CD8-positive, alpha-beta memory T cell (primary cell): Measurements from ENCODE around the gene RANBP10. TPM values are rescaled to one million over a fixed set of nuclear protein-coding genes. Genes with fewer than 3 reads are reported as not detected.

ENCODE experiments used
- CTCF ChIA-PET: fragments of 350-600 bp; sonication (Branson Sonifier 250); formaldehyde crosslinking; loops from one replicate; lab custom pipeline; 2021; ENCODE audit warnings: antibody characterized with exemption; lab: Charles Lee
- POLR2A ChIA-PET: fragments of 350-600 bp; sonication (Branson Sonifier 250); formaldehyde crosslinking; loops from one replicate; lab custom pipeline; 2021; ENCODE audit warnings: antibody characterized with exemption; lab: Charles Lee
- DNase-seq, 5 donors: peaks; one replicate each; pipeline versions ENCODE4 v3.0.0 to v3.0.0-alpha.2; 2020 to 2022; ENCODE audit warnings: mixed read lengths in 1 of 5
- H3K27ac ChIP-seq: one replicate; pipeline ENCODE4 v1.7.0; 2013; ENCODE audit warnings: low read depth, mild to moderate bottlenecking, low read length, moderate library complexity
- H3K27me3 ChIP-seq: 2 replicates; pipeline ENCODE4 v1.7.0; 2013; ENCODE audit warnings: low read length, mild to moderate bottlenecking; ENCODE audit not compliant: insufficient read depth, poor library complexity, severe bottlenecking
- H3K36me3 ChIP-seq: 2 replicates; pipeline ENCODE4 v1.7.0; 2013; ENCODE audit warnings: mild to moderate bottlenecking, low read length, moderate library complexity; ENCODE audit not compliant: insufficient read depth
- H3K4me1 ChIP-seq: 2 replicates; pipeline ENCODE4 v1.7.0; 2013; ENCODE audit warnings: mild to moderate bottlenecking, low read length, moderate library complexity; ENCODE audit not compliant: insufficient read depth
- H3K4me3 ChIP-seq: 2 replicates; pipeline ENCODE4 v1.7.0; 2013; ENCODE audit warnings: mild to moderate bottlenecking, low read length
- H3K9me3 ChIP-seq: 2 replicates; pipeline ENCODE4 v1.7.0; 2013; ENCODE audit warnings: mild to moderate bottlenecking, low read length
- H3K27ac Mint-ChIP-seq, 8 donors: one replicate each; pipeline ENCODE4 v1.8.0; 2020 to 2021; ENCODE audit warnings: mixed read lengths in 8 of 8, mild to moderate bottlenecking in 6 of 8, inconsistent platforms in 3 of 8, moderate library complexity in 3 of 8
- H3K27me3 Mint-ChIP-seq, 2 donors: one replicate each; pipeline ENCODE4 v1.8.0; 2020 to 2021; ENCODE audit warnings: mixed read lengths in 2 of 2, mild to moderate bottlenecking in 1 of 2, moderate library complexity in 1 of 2
- H3K36me3 Mint-ChIP-seq, 3 donors: one replicate each; pipeline ENCODE4 v1.8.0; 2020 to 2021; ENCODE audit warnings: mixed read lengths in 3 of 3, inconsistent platforms in 1 of 3, mild to moderate bottlenecking in 1 of 3
- H3K4me1 Mint-ChIP-seq, 3 donors: one replicate each; pipeline ENCODE4 v1.8.0; 2020 to 2021; ENCODE audit warnings: mixed read lengths in 3 of 3, inconsistent platforms in 1 of 3, mild to moderate bottlenecking in 1 of 3
- H3K4me3 Mint-ChIP-seq, 7 donors: one replicate each; pipeline ENCODE4 v1.8.0; 2020 to 2021; ENCODE audit warnings: mixed read lengths in 7 of 7, mild to moderate bottlenecking in 6 of 7, moderate library complexity in 4 of 7, inconsistent platforms in 2 of 7
- H3K9me3 Mint-ChIP-seq, 5 donors: one replicate each; pipeline ENCODE4 v1.8.0; 2020 to 2022; ENCODE audit warnings: mixed read lengths in 5 of 5, mild to moderate bottlenecking in 3 of 5, moderate library complexity in 2 of 5, inconsistent platforms in 1 of 5
- polyA plus RNA-seq: library from polyadenylated mRNA; unstranded; fragments of 300-500 nt; fragmentation: Illumina TruSeq; gene quantifications from one replicate; pipeline ENCODE4 v1.2.3, GENCODE V29; 2021
- total RNA-seq, 2 experiments: library from RNA; stranded (reverse); gene quantifications; one replicate each; pipeline ENCODE4 v1.2.3, GENCODE V29; 2021

RANBP10 gene
- total and polyA plus RNA-seq, 3 experiments from 2014 or later, result 11.1 to 20.0 (median 18.9) TPM

DNA sequence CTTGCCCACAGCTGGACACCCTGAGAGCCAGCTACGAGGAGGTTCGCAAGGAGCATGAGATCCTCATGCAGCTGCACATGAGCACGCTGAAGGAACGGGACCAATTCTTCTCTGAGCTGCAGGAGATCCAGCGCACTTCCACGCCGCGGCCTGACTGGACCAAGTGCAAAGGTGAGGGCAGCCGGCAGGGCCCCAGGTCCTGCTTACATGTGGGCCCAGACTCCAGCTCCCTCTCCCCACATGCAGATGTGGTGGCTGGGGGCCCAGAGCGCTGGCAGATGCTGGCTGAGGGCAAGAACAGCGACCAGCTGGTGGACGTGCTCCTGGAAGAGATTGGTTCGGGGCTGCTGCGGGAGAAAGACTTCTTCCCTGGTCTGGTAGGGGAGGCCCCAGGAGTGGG lies 19.5 kb upstream of the RANBP10 start:
- no peak overlapping the region for H3K4me3 ChIP-seq
- no peaks in the 10 kb centered on the region for H3K4me1 ChIP-seq
- H3K9me3 ChIP-seq, result no peaks in the 10 kb centered on the region
- Mint-ChIP-seq H3K27me3 (no peaks in the 10 kb centered on the region), H3K27ac (peak overlapping the region in 1 of 8 donors; percentile 12), H3K4me3 (no peak overlapping the region), H3K36me3 (peaks cover 0 to 47% (median 2%) of the 10 kb centered on the region in 3 donors), H3K9me3 (no peaks in the 10 kb centered on the region), H3K4me1 (no peaks in the 10 kb centered on the region)
- CTCF ChIA-PET, result interaction anchor here (2.0 kb wide), 1 partner anchor 9 kb away, joined by 15 read pairs; no protein-coding TSS in a partner anchor
- H3K36me3 ChIP-seq, result peaks cover under 1% of the 10 kb centered on the region
- POLR2A ChIA-PET, result no interaction called here
- DNase-seq, result no peak
- H3K27ac ChIP-seq, result no peak overlapping the region
- H3K27me3 ChIP-seq, result no peaks in the 10 kb centered on the region

DNA sequence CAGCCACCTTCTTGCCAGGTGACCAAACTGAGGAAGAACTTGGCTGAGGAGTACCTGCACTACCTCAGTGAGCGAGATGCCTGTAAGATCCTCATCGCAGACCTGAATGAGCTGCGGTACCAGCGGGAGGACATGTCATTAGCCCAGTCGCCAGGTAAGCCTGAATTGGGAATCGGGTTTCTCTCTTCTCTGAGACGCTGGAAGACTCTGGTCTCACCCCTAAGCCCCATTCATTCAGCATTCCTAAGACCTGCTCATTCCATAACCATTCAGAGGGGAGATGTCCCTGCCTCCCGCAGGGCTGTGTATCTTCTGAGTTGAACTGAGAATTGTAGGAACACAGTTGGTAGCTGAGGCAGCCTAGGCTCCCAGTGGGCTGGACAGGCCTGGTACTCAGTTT lies 18.8 kb upstream of the RANBP10 start:
- CTCF ChIA-PET, result interaction anchor here (2.0 to 2.3 kb wide), 2 partner anchors 8 to 9 kb away, joined by 9 to 15 read pairs; no protein-coding TSS in a partner anchor
- Mint-ChIP-seq H3K27ac (peak overlapping the region in 1 of 8 donors; percentile 38), H3K27me3 (no peaks in the 10 kb centered on the region), H3K4me1 (no peaks in the 10 kb centered on the region), H3K36me3 (peaks cover 0 to 39% (median 0%) of the 10 kb centered on the region in 3 donors), H3K9me3 (no peaks in the 10 kb centered on the region), H3K4me3 (no peak overlapping the region)
- H3K36me3 ChIP-seq, result no peaks in the 10 kb centered on the region
- DNase-seq, result no peak
- H3K27me3 ChIP-seq, result no peaks in the 10 kb centered on the region
- H3K4me1 ChIP-seq, result no peaks in the 10 kb centered on the region
- H3K4me3 ChIP-seq, result no peak overlapping the region
- no peak overlapping the region for H3K27ac ChIP-seq
- POLR2A ChIA-PET, result no interaction called here
- H3K9me3 ChIP-seq, result no peaks in the 10 kb centered on the region

DNA sequence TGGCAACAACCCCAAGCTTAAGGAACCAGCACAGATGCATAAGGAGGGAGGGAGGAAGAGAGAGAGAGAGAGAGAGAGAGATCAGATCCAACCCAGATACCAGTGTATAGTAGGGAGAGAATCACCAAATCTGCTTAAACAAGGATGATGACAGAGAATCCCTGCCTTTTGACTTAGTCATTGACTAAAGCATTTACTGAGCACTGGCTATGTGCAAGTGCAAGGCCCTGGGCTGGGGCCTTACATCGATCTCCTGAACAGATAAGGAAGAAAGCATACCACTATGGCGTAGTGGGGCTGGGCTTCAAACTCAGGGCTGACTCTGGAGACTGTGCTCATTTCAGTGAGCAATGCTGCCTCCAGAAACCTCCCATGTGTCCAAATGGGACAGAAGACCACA lies 16.2 kb upstream of the RANBP10 start:
- no peaks in the 10 kb centered on the region for H3K4me1 ChIP-seq
- Mint-ChIP-seq H3K27me3 (no peaks in the 10 kb centered on the region), H3K4me3 (no peak overlapping the region), H3K27ac (peak overlapping the region in 1 of 8 donors; percentile 47), H3K4me1 (no peaks in the 10 kb centered on the region), H3K36me3 (peaks cover 0 to 14% (median 0%) of the 10 kb centered on the region in 3 donors), H3K9me3 (no peaks in the 10 kb centered on the region)
- H3K9me3 ChIP-seq, result no peaks in the 10 kb centered on the region
- H3K27ac ChIP-seq, result no peak overlapping the region
- no peaks in the 10 kb centered on the region for H3K27me3 ChIP-seq
- POLR2A ChIA-PET, result no interaction called here
- H3K36me3 ChIP-seq, result no peaks in the 10 kb centered on the region
- no peak overlapping the region for H3K4me3 ChIP-seq
- CTCF ChIA-PET, result no interaction called here
- no peak for DNase-seq

DNA sequence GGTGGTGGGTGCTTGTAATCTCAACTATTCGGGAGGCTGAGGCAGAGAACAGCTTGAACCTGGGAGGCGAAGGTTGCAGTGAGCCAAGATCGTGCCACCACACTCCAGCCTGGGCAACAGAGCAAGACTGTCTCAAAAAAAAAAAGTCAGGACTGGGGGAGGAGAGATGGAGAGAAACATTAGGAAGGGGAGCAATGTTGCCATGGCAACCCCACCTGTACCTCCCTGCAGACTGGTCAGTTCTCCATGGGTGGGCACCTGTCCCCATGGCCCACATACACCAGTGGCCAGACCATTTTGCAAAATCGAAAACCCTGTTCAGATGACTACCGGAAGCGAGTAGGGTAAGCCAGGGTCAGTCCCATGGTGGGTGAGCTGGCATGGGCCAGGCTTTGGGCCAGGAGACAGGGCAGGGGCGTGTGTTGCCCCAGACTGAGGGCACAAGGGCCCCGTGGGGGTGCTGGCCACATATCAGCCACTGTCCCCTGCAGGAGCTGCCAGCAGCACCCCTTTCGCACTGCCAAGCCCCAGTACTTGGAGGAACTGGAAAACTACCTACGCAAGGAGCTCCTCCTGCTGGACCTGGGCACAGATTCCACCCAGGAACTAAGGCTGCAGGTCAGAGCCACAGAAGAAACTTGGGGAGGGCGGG lies 14.4 kb upstream of the RANBP10 start:
- Histone ChIP-seq H3K36me3 (no peaks in the 10 kb centered on the region), H3K27me3 (no peaks in the 10 kb centered on the region), H3K27ac (no peak overlapping the region), H3K9me3 (no peaks in the 10 kb centered on the region), H3K4me1 (no peaks in the 10 kb centered on the region), H3K4me3 (no peak overlapping the region)
- Mint-ChIP-seq H3K27me3 (no peaks in the 10 kb centered on the region), H3K27ac (no peak overlapping the region), H3K9me3 (no peaks in the 10 kb centered on the region), H3K36me3 (peaks cover 0 to 2% (median 0%) of the 10 kb centered on the region in 3 donors), H3K4me1 (peaks cover 2 to 7% (median 6%) of the 10 kb centered on the region in 3 donors), H3K4me3 (no peak overlapping the region)
- ChIA-PET POLR2A (no interaction called here), CTCF (no interaction called here)
- DNase-seq, result no peak

DNA sequence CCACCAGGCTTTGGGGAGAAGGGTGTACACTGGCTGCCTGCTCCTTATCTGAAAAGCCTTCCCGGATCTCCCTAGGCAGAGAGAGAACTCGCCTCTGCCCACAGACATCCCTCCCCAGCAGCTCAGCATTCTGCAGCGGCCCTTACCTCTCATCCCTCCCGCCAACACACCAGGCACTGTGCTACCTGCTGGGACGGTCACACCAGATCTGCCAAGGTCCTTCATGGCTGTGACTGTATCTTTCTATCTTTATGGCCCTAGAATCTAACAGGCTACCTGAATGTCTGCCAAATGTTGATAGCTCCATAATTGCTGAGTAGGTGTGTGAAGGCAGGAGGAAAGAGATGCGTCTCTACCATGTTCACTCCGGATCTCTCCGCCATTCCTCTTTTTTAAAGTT lies 8.2 kb upstream of the RANBP10 start:
- Histone ChIP-seq H3K9me3 (no peaks in the 10 kb centered on the region), H3K36me3 (no peaks in the 10 kb centered on the region), H3K27ac (no peak overlapping the region), H3K4me3 (no peak overlapping the region), H3K4me1 (no peaks in the 10 kb centered on the region), H3K27me3 (no peaks in the 10 kb centered on the region)
- CTCF ChIA-PET, result interaction anchor here (0.6 to 3.0 kb wide), 7 partner anchors 7 to 294 kb away, joined by 3 to 46 read pairs (median 5); partner anchors contain the start of genes RANBP10 and TSNAXIP1
- Mint-ChIP-seq H3K27ac (no peak overlapping the region), H3K4me3 (no peak overlapping the region), H3K27me3 (no peaks in the 10 kb centered on the region), H3K4me1 (peaks cover 2 to 7% (median 6%) of the 10 kb centered on the region in 3 donors), H3K9me3 (no peaks in the 10 kb centered on the region), H3K36me3 (no peaks in the 10 kb centered on the region)
- POLR2A ChIA-PET, result interaction anchor here (1.4 kb wide), 1 partner anchor 8 kb away, joined by 9 read pairs; the partner anchor contains the start of genes RANBP10 and TSNAXIP1
- no peak for DNase-seq

DNA sequence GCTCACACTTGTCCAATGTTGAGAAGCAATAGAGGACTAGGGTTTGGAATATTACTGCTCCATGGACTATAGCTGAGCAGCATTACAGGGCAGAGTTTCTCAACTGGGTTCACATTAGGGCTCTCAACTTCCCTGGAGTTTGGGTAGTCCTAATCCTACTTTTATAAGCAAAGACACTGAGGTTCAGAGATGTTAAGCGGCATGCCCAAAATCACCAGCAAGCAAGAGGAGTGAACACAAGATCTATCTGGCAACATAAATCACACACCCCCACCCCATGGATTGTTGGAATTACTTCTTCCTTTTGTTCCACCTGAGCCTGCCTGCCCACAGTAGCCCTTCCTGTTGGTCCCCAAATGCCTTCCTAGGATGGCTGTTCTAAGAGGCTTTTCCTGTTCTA lies 5.5 kb upstream of the RANBP10 start:
- Histone ChIP-seq H3K36me3 (no peaks in the 10 kb centered on the region), H3K4me3 (no peak overlapping the region), H3K4me1 (peaks cover 6% of the 10 kb centered on the region), H3K27me3 (no peaks in the 10 kb centered on the region), H3K27ac (no peak overlapping the region), H3K9me3 (no peaks in the 10 kb centered on the region)
- CTCF ChIA-PET, result interaction anchor here (0.6 to 0.7 kb wide), 2 partner anchors 149 to 1907 kb away, joined by 3 to 4 read pairs; no protein-coding TSS in a partner anchor
- POLR2A ChIA-PET, result interaction anchor here (0.6 kb wide), 1 partner anchor 1127 kb away, joined by 3 read pairs; no protein-coding TSS in a partner anchor
- Mint-ChIP-seq H3K27me3 (no peaks in the 10 kb centered on the region), H3K4me3 (no peak overlapping the region), H3K9me3 (no peaks in the 10 kb centered on the region), H3K36me3 (no peaks in the 10 kb centered on the region), H3K27ac (peak overlapping the region in 1 of 8 donors; percentile 37), H3K4me1 (peaks cover 5 to 10% (median 7%) of the 10 kb centered on the region in 3 donors)
- DNase-seq, result no peak

DNA sequence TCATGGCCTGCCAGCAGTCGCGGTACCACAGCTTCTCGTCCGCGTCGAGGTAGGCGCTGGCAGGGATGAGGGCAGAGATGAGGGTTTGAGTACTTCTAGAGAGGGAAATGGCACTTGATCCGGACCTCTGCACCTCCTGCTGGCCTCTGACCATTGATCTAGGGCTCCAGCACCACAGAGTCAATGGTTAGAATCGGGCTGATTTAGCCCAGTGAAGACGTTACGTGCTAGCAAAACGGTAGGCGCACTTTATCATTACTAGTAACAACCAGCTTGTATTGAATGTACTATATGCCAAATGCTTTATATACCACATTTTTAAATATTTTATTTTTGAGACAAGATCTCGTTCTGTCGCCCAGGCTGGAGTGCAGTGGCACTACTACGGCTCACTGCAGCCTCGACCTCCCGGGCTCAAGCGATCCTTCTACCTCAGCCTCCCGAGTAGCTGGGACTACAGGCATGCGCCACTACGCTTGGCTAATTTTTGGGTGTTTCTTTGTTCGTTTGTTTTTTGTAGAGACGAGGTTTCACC lies 855 bp upstream of the RANBP10 start:
- CTCF ChIA-PET, result interaction anchor here (0.6 to 3.1 kb wide), 9 partner anchors 8 to 260 kb away, joined by 3 to 46 read pairs (median 5); partner anchors contain the start of genes CENPT and GFOD2
- no peak for DNase-seq
- H3K27me3 Mint-ChIP-seq, result no peaks in the 10 kb centered on the region
- POLR2A ChIA-PET, result interaction anchor here (0.6 to 2.0 kb wide), 15 partner anchors 8 to 536 kb away, joined by 3 to 11 read pairs (median 4); partner anchors contain the start of genes ACD, ATP6V0D1, GFOD2 and NFATC3
- H3K4me3 Mint-ChIP-seq, result peak overlapping the region; percentile 86 to 97 (median 94)
- no peaks in the 10 kb centered on the region for H3K9me3 Mint-ChIP-seq
- no peaks in the 10 kb centered on the region for H3K9me3 ChIP-seq
- H3K4me1 Mint-ChIP-seq, result peaks cover 27 to 38% (median 30%) of the 10 kb centered on the region in 3 donors
- peaks cover 0 to 21% (median 0%) of the 10 kb centered on the region in 3 donors for H3K36me3 Mint-ChIP-seq
- no peaks in the 10 kb centered on the region for H3K27me3 ChIP-seq
- H3K4me3 ChIP-seq, result peak overlapping the region; percentile 85
- H3K27ac Mint-ChIP-seq, result peak overlapping the region; percentile 83 to 97 (median 94)
- no peaks in the 10 kb centered on the region for H3K36me3 ChIP-seq
- H3K4me1 ChIP-seq, result peaks cover 29% of the 10 kb centered on the region
- H3K27ac ChIP-seq, result peak overlapping the region; percentile 80
